OCI-LY7 (cell line): ENCODE results near the gene IL26. TPM values are rescaled to one million over a fixed set of nuclear protein-coding genes. Genes with fewer than 3 reads are reported as not detected.

Source experiments
- BruUV-seq: library from RNA; stranded (reverse); fragments of 400-500 nt; replicated peaks from 2 replicates; lab custom pipeline; 2021; lab: Mats Ljungman, UMichigan
- CTCF ChIA-PET: fragments of 300-600 bp; sonication (Branson Sonifier 250); formaldehyde crosslinking; loops from one replicate; lab custom pipeline; 2022; ENCODE audit warnings: antibody characterized with exemption; ENCODE audit not compliant: unreplicated experiment; lab: Charles Lee
- POLR2A ChIA-PET: fragments of 300-600 bp; sonication (Branson Sonifier 250); formaldehyde crosslinking; loops from one replicate; lab custom pipeline; 2022; ENCODE audit warnings: antibody characterized with exemption; lab: Charles Lee
- DNase-seq: peaks from one replicate; pipeline ENCODE4 v3.0.0-alpha.2; 2015; ENCODE audit warnings: low spot score
- H2AFZ ChIP-seq: fragments of 200-600 bp; sonication (generic), shearing (Covaris generic); 2 replicates; pipeline ENCODE4 v1.6.1; 2014; ENCODE audit warnings: mild to moderate bottlenecking, antibody characterized with exemption, low read length, moderate library complexity
- H3K27ac ChIP-seq: fragments of 200-600 bp; sonication (generic); 2 replicates; pipeline ENCODE4 v1.5.1; 2014; ENCODE audit warnings: mixed run types, low read depth, mild to moderate bottlenecking, moderate library complexity, low read length, inconsistent platforms; ENCODE audit not compliant: poor library complexity, severe bottlenecking
- H3K36me3 ChIP-seq: fragments of 200-600 bp; sonication (generic); 2 replicates; pipeline ENCODE4 v1.6.1; 2014; ENCODE audit warnings: mild to moderate bottlenecking, antibody characterized with exemption, low read length, moderate library complexity, mixed read lengths; ENCODE audit not compliant: insufficient read depth
- H3K4me1 ChIP-seq: fragments of 200-600 bp; sonication (generic); 2 replicates; pipeline ENCODE4 v1.5.1; 2014; ENCODE audit warnings: mild to moderate bottlenecking, low read length; ENCODE audit not compliant: insufficient read depth, poor library complexity, severe bottlenecking
- H3K4me2 ChIP-seq: fragments of 200-600 bp; sonication (generic); 2 replicates; pipeline ENCODE4 v1.6.1; 2014; ENCODE audit warnings: mild to moderate bottlenecking, low read length
- H3K4me3 ChIP-seq: fragments of 200-600 bp; sonication (generic); 2 replicates; pipeline ENCODE4 v1.5.1; 2014; ENCODE audit warnings: mild to moderate bottlenecking, low read depth, low read length; ENCODE audit not compliant: poor library complexity, severe bottlenecking
- H3K79me2 ChIP-seq: fragments of 200-600 bp; sonication (generic); 2 replicates; pipeline ENCODE4 v1.6.1; 2016; ENCODE audit warnings: low read depth, mild to moderate bottlenecking, low read length, moderate library complexity, mixed read lengths; ENCODE audit not compliant: insufficient read depth
- H3K9me2 ChIP-seq: fragments of 200-600 bp; sonication (generic); 2 replicates; pipeline ENCODE4 v1.6.1; 2016; ENCODE audit warnings: mild to moderate bottlenecking, low read length, mixed read lengths; ENCODE audit not compliant: insufficient read depth
- H3K9me3 ChIP-seq: fragments of 200-600 bp; sonication (generic); 2 replicates; pipeline ENCODE4 v1.6.1; 2014; ENCODE audit warnings: mild to moderate bottlenecking, mixed run types, low read length, mixed read lengths
- H4K20me1 ChIP-seq: fragments of 200-600 bp; sonication (generic); 2 replicates; pipeline ENCODE4 v1.6.1; 2014; ENCODE audit warnings: mild to moderate bottlenecking, antibody characterized with exemption, low read length, moderate library complexity, mixed read lengths; ENCODE audit not compliant: insufficient read depth
- EZH2phosphoT487 ChIP-seq: fragments of 200-600 bp; sonication (generic); IDR thresholded peaks from 2 replicates; pipeline ENCODE4 v1.6.1; 2018; ENCODE audit warnings: low read depth, borderline replicate concordance, mild to moderate bottlenecking, mixed run types, antibody characterized with exemption, low read length, moderate library complexity, mixed read lengths
- intact Hi-C: fragments of 100-400 bp; cut with micrococcal nuclease; formaldehyde crosslinking; loops from one replicate; pipeline ENCODE4 v1.10.0; 2022; ENCODE audit not compliant: unreplicated experiment
- total RNA-seq, 2 experiments: library from RNA; depleted of rRNA in 1 of 2; stranded (reverse); fragments of >200 nt in 1 of 2; shearing (Covaris generic) in 1 of 2; gene quantifications; 2 replicates each; pipeline ENCODE4 v1.2.3, GENCODE V29; 2014 to 2022
- TF ChIP-seq, protein P1 (sequence below): fragments of 200-600 bp; sonication (generic); conservative IDR thresholded peaks from 2 replicates; pipeline ENCODE4 v1.5.1; 2014; ENCODE audit warnings: mild to moderate bottlenecking, antibody characterized with exemption, low read length, moderate library complexity, mixed read lengths

IL26 gene
- total RNA-seq, 2 experiments from 2014 or later = not detected

DNA sequence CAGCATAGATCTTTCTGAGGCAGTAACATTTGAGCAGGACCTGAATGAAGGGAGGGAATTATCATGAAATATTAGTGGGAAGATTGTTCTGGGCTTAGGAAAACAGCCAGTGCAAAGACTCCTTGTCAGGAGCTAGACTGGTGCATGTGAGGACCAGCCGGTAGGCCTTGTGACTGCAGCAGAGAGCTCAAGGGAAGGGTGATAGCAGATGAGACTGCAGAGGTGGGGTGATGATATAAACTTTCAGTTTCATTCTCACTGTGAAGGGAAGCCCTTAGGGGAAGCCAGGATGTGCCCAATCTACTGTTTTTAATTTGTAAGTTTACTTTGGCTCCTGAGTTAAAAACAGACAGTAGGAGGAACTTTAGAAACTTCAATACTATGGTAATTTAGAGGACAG lies 15.4 kb upstream of the IL26 start:
- intact Hi-C loops = no loop called here
- Histone ChIP-seq H3K4me3 (peak overlapping the region; percentile 0), H3K79me2 (no peaks in the 10 kb centered on the region), H3K9me3 (no peaks in the 10 kb centered on the region), H3K27ac (no peak overlapping the region), H3K4me1 (peaks cover 30% of the 10 kb centered on the region), H3K4me2 (peak overlapping the region; percentile 53), H3K9me2 (no peaks in the 10 kb centered on the region), H3K36me3 (no peaks in the 10 kb centered on the region), H4K20me1 (no peaks in the 10 kb centered on the region), H2AFZ (peak overlapping the region; percentile 94)
- CTCF ChIA-PET = interaction anchor here (0.9 to 1.5 kb wide), 2 partner anchors 9 to 18 kb away, joined by 4 read pairs; no protein-coding TSS in a partner anchor
- no TSS peak for BruUV-seq
- POLR2A ChIA-PET = interaction anchor here (0.8 to 1.8 kb wide), 3 partner anchors 9 to 447 kb away, joined by 3 to 5 read pairs (median 4); no protein-coding TSS in a partner anchor
- peak; percentile 72 for DNase-seq
- TF ChIP-seq, protein P1, sequence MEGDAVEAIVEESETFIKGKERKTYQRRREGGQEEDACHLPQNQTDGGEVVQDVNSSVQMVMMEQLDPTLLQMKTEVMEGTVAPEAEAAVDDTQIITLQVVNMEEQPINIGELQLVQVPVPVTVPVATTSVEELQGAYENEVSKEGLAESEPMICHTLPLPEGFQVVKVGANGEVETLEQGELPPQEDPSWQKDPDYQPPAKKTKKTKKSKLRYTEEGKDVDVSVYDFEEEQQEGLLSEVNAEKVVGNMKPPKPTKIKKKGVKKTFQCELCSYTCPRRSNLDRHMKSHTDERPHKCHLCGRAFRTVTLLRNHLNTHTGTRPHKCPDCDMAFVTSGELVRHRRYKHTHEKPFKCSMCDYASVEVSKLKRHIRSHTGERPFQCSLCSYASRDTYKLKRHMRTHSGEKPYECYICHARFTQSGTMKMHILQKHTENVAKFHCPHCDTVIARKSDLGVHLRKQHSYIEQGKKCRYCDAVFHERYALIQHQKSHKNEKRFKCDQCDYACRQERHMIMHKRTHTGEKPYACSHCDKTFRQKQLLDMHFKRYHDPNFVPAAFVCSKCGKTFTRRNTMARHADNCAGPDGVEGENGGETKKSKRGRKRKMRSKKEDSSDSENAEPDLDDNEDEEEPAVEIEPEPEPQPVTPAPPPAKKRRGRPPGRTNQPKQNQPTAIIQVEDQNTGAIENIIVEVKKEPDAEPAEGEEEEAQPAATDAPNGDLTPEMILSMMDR = no peak
- no peak for TF ChIP-seq EZH2phosphoT487

DNA sequence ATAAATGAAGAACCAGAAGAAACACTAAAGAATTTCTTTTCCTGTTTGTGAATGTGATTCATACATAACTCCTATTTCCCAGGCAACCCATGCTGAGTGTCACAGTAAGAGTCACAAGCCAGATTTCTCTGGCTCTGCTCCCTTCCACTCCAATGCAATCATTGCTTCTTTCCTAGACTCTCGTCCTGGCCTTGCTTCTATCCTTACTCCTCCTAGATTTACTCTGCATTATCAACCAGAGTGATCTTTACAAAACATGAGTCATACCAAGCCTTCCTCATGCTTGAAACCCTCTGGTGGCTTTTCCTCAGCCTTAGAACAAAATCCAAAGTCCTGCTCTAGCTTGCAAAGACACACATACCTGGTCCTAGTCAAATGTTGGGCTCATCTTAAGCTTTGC lies 14.5 kb upstream of the IL26 start:
- Histone ChIP-seq H3K9me2 (no peaks in the 10 kb centered on the region), H3K27ac (no peak overlapping the region), H3K36me3 (no peaks in the 10 kb centered on the region), H3K4me3 (no peak overlapping the region), H3K4me2 (no peak overlapping the region), H3K79me2 (no peaks in the 10 kb centered on the region), H3K4me1 (peaks cover 30% of the 10 kb centered on the region), H2AFZ (no peak overlapping the region), H4K20me1 (no peaks in the 10 kb centered on the region), H3K9me3 (no peaks in the 10 kb centered on the region)
- no peak for DNase-seq
- ChIA-PET POLR2A (no interaction called here), CTCF (no interaction called here)
- TF ChIP-seq, protein P1 = no peak
- TF ChIP-seq EZH2phosphoT487 = no peak
- intact Hi-C loops = no loop called here
- no TSS peak for BruUV-seq

DNA sequence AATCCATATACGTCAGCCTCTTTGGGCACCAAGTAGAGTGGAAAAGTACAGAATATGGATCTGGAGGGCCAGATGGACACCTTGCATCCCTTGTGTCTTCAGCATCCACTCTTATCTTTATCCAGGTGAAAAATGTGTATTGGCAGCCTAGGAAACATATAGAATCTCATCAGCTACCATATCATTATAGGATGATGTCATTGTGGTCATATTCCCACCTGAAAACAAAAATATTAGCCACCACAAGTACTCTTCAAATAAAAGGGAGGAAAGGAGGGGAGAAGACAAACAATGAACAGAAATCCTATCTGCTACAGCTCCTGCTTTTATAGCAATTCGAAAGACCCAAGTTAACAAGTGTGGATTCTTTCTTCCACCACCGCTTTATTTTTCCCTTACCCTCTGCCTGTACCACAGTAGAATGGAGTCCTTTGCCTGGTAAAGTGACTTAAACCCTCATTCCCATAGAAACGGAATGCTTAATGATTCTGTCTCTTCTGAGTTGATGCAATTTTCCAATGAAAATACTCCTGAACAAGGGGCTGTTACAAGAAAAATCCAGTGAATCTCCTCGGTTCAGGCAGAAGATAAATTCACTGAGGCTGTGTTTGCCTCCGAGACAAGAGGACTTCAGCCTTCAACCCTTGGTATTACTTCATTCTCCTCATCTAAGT lies 13.8 kb upstream of the IL26 start:
- Histone ChIP-seq H3K36me3 (no peaks in the 10 kb centered on the region), H3K27ac (no peak overlapping the region), H3K4me1 (peaks cover 30% of the 10 kb centered on the region), H4K20me1 (no peaks in the 10 kb centered on the region), H3K79me2 (no peaks in the 10 kb centered on the region), H3K9me3 (no peaks in the 10 kb centered on the region), H2AFZ (no peak overlapping the region), H3K9me2 (no peaks in the 10 kb centered on the region), H3K4me2 (no peak overlapping the region), H3K4me3 (no peak overlapping the region)
- ChIA-PET CTCF (no interaction called here), POLR2A (interaction anchor here (0.6 kb wide), 2 partner anchors 21 to 938 kb away, joined by 4 read pairs; no protein-coding TSS in a partner anchor)
- no TSS peak for BruUV-seq
- intact Hi-C loops = no loop called here
- TF ChIP-seq, protein P1 = no peak
- TF ChIP-seq EZH2phosphoT487 = no peak
- no peak for DNase-seq
